Measurements from ENCODE around the gene PGBD4.

The PGBD4 gene

GRCh38 chr15:34101366-34102174 is at the start of gene PGBD4, which contains the start of gene EMC7:
Gene PGBD4, plus strand, starts transcription at chr15:34102083. Its CDS starts 449 bp downstream, at chr15:34102532.
Gene EMC7, minus strand, starts transcription at chr15:34101862. Its CDS starts 23 bp downstream, at chr15:34101839.
- DNase-seq = peak; percentile 95

- DNase-seq = no peak
These were observed 47.7 kb upstream of the PGBD4 start for GRCh38 chr15:34054081-34054707.

- DNase-seq = no peak
These were observed 45.9 kb upstream of the PGBD4 start for GRCh38 chr15:34055868-34056595.

- no peak for DNase-seq
These were observed 45.0 kb upstream of the PGBD4 start for GRCh38 chr15:34056911-34057310.

GRCh38 chr15:34059476-34059875 is 42.4 kb upstream of the PGBD4 start:
- no peak for DNase-seq

- no peak for DNase-seq
These were observed 41.9 kb upstream of the PGBD4 start for GRCh38 chr15:34059946-34060345.

- DNase-seq = no peak
These were observed 37.4 kb upstream of the PGBD4 start for GRCh38 chr15:34064438-34064837.

GRCh38 chr15:34065261-34065660 is 36.6 kb upstream of the PGBD4 start:
- no peak for DNase-seq

GRCh38 chr15:34065941-34066340 is 35.9 kb upstream of the PGBD4 start:
- DNase-seq = no peak

- no peak for DNase-seq
These were observed 31.9 kb upstream of the PGBD4 start for GRCh38 chr15:34070003-34070402.

- no peak for DNase-seq
These were observed 25.1 kb upstream of the PGBD4 start for GRCh38 chr15:34076785-34077184.

- no peak for DNase-seq
These were observed 23.0 kb upstream of the PGBD4 start for GRCh38 chr15:34078900-34079299.

GRCh38 chr15:34079904-34080303 is 22.0 kb upstream of the PGBD4 start:
- DNase-seq = no peak

- DNase-seq = no peak
These were observed 17.8 kb upstream of the PGBD4 start for GRCh38 chr15:34084086-34084485.

GRCh38 chr15:34085746-34086145 is 16.1 kb upstream of the PGBD4 start:
- no peak for DNase-seq

GRCh38 chr15:34099914-34100313 is 2.0 kb upstream of the PGBD4 start:
- DNase-seq = no peak

- no peak for DNase-seq
These were observed 467 bp downstream of the PGBD4 start for GRCh38 chr15:34102175-34102925.

GRCh38 chr15:34106423-34106822 is 4.5 kb downstream of the PGBD4 start:
- no peak for DNase-seq

GRCh38 chr15:34107315-34107714 is 5.4 kb downstream of the PGBD4 start:
- DNase-seq = no peak

GRCh38 chr15:34109797-34110663 is 8.1 kb downstream of the PGBD4 start:
- no peak for DNase-seq

- DNase-seq = no peak
These were observed 9.6 kb downstream of the PGBD4 start for GRCh38 chr15:34111488-34111887.

GRCh38 chr15:34114215-34114614 is 12.3 kb downstream of the PGBD4 start:
- DNase-seq = no peak

Data from NCI-H2227 treated with DMSO at 0.1 percent for 48 hours (cell line).